NCI-H1048 (cell line): ENCODE data around the gene HSPB7.
"Not testable (repeated sequence)": the region's sequence is repeated elsewhere in the genome, so short reads cannot be mapped to it uniquely, and the experiment has no call there.

Source experiments
- DNase-seq: peaks from one replicate; lab custom pipeline; 2025; lab: John Stamatoyannopoulos, UW

Gene HSPB7

DNA sequence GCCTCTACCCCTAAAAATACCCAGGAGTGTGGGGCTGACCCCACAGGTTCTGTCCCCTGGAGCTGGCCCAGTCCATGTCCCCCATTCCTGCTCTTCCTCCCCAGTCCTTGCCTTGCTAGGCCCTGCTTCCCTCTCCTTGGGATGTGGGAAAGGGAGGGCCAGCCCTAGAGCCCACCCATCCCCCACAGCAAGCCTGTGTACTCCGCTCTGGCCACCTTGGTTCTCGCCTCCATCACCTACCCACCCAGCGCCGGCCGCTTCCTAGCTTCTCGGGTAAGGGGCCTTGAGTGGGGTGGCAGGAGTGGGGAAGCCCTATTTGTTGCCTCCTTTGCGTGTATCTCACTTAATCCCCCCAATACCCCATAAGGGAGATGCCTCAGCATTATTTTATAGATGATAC lies 32.5 kb upstream of the HSPB7 start:
- no peak for DNase-seq

DNA sequence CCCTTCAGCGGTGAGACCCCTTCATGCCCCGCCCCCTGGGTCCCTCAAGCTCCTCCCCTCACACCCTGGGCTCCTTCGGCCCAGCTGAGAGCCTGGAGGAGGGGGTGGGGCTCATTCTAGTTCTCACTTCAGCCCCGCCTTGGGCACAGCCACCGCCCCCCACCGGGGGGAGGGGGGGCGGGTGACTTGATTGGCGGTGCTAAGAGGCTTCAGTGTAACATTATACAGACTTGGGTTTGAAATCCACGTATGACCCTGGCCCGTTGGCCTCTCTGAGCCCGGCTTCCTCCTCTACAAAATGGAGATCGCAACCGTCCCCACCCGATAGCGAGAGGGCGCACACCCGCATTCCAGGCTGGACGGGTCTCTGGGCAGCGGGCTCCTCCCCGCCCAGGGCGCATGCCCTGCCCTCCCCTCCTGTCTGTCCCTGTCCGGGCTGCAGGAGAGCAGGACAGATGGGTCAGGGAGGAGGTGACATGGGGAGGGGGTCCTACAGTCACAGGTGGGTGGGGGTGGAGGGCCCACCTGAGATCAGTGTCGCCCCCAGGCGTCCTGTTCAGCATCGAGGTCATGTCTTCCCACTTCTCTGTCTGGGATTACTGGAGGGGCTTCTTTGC lies 30.8 kb upstream of the HSPB7 start:
- DNase-seq, result peak; percentile 44

DNA sequence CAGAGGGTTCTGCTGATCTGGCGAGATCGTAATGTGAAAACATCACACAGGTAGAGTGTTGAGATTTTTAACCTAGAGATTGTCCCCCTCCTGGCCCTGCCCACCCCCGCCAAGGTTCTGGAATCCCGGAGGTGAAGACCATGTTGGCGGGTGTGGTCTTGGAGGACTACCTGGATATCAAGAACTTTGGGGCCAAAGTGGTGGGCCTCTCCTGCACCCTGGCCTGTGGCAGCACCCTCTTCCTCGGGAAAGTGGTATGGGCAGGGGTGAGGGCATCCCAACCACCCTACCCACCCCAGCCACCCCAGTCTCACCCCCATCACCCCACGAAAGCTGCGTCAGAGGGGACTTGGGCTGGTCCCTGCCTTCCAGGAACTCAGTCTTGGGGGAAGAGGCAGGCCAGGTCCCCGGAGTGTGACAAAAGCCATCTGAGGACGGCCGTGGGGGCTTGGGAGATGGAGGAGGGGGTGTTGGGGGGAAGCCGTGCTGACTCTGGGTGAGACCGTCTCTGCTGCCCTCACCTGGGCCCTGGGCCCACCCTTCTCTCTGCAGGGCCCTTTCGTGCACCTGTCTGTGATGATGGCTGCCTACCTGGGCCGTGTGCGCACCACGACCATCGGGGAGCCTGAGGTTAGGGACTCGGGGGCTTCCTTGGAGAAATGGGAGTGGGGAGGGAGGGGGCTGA lies 30.1 kb upstream of the HSPB7 start:
- no peak for DNase-seq

DNA sequence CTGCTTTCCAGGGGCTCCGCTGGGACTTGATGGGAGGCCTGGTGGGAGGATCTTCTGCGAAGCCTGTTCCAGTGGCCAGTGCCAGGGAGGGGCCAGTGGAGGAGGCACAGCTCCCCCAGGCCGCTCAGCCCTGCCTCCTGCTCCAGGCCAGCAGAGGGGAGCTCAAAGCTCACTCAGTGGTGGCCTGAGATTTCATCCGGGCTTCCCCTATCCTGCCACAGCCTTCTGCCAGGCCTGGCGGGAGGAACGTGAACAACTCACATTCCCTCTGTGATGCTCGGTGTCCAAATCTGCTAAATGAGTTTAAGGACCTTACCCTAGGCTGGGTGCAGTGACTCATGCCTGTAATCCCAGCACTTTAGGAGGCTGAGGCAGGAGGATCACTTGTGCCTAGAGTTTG lies 29.0 kb upstream of the HSPB7 start:
- DNase-seq, result no peak

DNA sequence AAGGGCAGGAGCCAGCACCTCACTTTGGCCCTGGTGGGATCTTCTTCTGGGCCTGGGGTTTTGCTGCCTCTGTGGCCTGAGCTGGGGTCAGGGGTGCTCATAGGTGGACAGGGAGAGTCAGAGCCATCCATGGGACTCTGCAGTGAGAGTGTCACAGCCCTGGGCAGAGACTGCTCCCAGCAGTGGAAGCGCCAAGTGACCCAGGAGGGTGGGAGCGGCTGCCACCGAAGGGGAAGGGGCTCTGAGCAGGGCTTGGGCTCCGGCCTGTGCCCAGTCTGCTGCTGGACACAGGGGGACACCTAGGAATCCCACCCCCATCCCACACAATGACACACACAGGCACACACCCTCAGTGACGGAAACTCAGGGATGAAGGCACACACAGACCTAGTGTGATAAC lies 26.1 kb upstream of the HSPB7 start:
- no peak for DNase-seq

DNA sequence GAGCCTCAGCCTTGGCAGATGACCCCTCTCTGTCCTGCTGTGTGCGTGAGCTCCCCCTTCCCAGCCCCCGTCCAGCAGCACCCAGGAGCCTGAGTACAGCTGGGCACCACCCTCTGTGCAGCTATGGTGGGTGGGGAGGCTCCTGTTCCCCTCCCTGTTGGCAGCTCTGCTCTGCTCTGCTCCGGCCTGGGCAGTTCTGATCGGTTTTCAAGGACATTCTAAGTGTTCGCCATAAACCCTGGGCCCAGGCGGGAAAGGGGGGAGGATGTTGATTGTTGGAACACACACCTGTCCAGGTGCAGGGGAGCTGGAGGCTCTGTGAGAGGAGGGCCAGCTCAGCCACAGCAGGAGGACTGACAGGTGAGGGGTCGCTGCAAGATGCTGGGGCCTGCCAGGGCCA lies 25.7 kb upstream of the HSPB7 start, which contains the start of gene CLCNKB:
Gene CLCNKB, plus strand, starts transcription at position 262 of the 400 bp plus-strand sequence. CDS start 711 bp downstream, outside the sequence.
- DNase-seq, result no peak

DNA sequence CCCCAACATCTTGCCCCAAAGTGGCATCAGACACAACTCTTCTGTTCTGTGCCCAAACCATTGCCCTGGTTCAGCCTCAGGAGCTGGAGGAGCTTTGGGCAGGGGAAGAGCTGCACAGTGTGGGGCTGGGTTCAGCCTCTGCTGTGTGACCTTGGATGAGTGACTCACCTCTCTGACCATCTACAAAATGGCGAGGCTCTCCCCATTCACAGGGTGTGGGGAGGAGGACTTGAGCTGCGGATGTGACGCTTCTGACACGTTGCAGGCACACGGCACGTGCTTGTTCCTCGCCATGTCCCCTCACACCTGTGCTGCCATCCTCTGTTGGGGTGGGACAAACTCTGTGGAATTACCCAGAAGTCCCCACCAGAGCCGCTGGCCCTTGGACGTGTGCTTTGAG lies 24.8 kb upstream of the HSPB7 start:
- not testable (repeated sequence) for DNase-seq

DNA sequence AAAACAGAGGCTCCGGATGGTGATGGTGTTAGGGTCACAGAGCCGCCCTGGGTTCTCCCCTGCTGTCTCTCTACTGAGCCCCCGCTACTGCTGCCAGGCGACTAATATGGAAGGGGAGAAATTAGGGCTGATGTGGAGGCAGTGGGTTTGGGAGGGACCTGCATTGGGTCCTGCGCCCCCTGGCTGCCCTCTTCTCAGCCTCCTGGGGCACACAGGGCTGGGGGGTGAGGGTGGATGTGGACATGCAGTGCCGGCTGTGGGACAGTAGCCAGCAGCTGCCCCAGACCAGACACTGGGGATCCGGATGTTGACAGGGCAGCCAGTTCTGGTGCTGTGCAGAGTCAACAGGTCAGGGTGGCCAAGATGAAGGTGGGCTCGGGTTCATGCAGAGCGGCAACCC lies 24.3 kb upstream of the HSPB7 start:
- DNase-seq, result no peak

DNA sequence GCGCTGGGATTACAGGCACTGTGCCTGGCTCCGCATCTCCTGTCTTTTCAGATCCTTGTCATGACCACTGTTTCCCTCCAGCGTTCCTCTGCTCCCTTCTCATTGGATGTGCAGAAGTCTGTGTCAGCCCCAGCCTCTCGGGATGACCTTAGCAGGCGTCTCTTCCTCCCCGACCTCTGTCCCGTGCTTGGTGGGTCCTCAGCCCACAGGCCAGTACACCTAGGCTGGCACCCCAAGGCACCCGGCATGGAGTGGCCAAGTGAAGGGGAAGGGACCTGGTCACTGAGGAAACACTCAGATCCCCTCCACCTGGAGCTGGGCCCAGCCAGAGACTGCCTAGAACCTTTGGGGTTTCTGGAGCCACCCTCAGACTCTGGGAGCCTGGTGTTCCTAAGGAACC lies 23.4 kb upstream of the HSPB7 start:
- no peak for DNase-seq

DNA sequence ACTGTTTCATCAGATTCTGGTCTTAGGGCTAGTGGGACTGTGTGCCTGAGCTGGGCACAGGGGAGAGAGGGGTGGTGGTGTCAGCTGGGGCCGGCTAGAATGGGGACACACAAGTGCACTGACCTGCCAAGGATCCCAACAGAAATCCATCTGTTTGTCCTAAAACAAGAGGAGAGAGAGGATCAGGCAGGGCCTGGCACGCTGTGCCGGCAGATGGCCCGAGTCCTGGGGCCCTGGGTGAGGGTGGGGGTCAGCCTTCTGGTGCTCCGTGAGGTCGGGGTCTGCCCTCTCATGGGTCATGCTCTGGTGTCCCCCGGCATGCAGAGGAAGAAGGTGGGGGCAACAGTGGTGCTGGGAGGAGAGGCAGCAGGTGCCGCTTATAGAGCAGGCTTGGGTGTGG lies 22.0 kb upstream of the HSPB7 start:
- DNase-seq, result not testable (repeated sequence)

DNA sequence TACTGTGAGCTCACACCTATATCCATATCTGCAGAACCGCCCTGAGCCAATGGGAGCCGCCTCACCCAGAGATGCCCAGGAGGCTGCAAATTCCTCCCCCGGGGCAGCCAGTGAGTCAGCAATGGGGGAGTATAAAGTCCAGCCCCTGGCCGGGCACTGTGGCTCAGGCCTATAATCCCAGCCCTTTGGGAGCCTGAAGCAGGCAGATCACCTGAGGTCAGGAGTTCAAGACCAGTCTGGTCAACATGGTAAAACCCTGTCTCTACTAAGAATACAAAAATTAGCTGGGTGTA lies 20.7 kb upstream of the HSPB7 start:
- no peak for DNase-seq

DNA sequence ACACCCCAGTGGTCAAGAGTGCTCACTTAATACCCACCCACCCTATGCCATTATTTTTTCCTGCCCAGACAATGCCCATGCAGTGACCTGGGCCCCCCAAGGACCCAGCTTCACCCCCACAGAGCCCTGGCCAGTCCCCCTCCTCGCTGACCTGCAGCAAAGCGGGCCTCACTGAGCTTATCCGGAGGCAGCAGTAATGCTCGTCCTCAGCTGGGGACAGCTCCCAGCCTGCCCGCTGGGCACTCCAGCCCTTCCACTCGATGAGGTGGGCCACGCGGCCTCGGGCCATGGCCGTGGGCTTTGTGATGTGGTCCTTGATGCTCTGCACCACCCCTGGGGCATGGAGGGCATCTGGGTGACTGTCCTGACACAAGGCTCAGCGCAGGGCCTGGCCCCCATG lies 18.6 kb upstream of the HSPB7 start:
- not testable (repeated sequence) for DNase-seq

DNA sequence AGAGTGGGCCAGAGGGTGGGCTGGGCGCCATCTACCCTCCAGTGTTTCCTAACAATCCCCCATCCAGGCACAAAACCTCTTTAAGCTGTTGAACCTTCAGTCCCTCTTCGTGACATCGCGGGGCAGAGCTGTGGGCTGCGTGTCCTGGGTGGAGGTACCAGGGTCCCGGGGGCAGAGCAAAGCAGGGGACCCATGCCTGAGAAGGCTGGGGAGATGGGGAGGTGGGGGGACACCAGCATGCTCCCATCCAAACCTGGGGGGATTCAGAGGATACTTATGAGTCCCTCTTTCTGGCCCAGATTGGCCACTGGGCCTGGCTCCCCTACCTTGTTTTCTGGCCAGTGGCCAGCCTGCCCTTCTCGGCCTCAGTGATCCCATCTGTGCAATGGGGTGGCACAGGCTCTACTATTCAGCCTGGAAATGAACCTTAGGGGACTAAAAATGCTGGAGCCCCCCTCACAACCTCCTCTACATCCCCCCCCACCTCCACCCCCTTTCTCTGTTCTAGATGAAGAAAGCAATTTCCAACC lies 15.3 kb upstream of the HSPB7 start:
- not testable (repeated sequence) for DNase-seq

DNA sequence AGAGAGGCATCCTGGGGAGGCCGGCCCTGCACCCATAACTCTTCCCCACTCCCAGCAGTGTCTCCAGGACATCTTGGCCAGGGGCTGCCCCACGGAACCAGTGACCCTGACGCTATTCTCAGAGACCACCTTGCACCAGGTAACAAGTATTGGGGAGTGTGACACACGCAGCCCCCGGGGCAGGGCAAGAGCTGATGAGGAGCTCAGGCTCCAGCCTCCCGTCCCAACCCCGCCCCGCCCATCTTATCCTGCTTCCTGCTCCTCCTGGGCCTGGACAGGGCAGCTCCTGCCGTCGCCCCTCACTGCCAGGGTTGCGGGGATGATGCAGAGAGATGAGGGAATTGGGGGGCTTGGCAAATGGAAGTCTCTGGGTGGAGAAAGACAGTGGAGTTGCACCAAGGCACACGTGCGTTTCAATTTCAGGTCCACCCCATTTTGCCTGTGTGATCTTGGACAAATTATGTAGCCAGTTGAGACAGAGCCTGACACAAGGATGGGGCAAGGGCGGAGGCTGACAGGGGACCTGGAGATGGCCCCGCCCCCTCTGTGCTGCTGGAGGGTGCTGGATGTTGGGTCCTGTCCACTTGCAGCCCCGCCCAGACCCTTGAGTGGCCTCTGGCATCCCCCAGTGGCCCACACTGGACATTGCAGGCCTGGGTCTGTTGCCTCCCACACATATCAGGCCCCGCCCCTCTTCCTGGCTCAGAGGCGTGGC lies 14.7 kb upstream of the HSPB7 start:
- DNase-seq, result peak; percentile 29

DNA sequence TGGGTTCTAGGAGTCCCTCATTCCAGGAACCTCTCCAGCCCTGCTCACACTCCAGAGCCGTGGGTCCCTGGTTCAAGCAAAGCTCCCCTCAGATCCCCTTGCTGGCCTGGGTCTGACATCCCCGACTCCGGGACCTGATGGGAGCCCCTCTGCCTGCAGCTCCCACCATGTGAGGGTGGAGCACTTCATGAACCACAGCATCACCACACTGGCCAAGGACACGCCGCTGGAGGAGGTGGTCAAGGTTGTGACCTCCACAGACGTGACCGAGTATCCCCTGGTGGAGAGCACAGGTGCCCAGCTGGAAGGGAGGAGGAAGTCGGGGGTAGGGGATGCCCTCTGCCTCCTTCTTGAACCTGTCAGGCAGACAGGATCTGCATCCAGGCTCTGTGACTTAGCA lies 13.7 kb upstream of the HSPB7 start:
- DNase-seq, result no peak

DNA sequence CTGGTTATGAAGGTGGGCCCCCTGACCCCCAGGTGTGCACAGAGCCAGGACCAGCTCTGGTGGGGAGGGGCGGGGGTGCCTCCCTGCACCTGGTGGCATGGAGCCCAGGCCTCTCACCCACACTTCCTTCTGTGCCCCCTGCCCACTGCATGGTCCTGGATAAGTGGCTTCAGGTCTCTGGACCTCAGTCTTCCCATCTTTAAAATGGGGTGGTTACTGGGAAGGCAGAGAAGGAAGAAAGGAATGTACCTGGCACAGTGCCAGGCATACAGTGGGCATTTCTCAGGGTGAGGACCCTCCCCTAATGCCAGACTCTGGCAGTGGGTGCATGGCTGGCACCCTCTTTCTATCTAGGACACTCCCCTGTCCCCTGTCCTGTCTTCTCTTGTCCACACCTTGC lies 11.4 kb upstream of the HSPB7 start:
- DNase-seq, result no peak

DNA sequence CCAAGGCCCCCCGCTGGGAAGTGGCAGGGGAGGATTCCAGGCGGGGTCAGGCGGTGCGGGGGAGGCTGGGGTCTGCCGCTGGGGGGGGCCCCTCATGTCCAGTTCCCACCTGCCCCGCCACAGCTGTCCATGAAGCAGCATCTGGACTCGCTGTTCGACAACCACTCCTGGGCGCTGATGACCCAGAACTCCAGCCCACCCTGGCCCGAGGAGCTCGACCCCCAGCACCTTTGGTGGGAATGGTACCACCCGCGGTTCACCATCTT lies 11.1 kb upstream of the HSPB7 start:
- not testable (repeated sequence) for DNase-seq

DNA sequence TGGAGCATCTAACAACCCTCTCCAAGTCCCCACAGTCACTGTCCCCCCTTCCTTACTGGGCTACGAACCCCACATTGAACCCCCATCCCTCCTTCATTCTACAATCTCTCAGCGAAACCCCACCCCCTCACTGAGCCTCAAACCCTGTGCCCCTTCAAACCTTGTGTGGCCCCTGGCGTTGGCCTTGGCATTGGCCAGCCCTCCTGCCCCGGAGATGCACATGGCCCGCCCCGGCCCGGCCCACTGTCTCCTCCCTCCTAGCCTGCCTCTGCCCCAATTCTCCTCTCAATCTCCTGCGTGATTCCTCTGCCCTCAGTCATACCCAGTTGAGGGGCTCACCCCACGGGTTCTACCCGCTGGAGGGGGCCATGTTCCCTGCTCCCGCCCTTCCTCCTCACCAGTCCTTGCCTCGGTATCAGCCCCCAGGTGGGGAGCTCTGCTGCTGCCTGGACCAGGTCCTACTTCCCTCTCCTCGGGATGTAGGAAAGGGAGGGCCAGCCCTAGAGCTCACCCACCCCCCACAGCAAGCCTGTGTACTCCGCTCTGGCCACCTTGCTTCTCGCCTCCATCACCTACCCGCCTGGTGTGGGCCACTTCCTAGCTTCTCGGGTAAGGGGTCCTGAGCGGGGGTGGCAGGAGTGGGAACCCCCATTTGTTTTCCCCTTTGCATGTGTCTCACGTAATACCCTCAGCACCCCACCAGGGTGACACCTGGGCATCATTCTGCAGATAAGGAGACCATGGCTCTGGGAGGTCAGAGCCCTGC lies 10.6 kb upstream of the HSPB7 start:
- no peak for DNase-seq

DNA sequence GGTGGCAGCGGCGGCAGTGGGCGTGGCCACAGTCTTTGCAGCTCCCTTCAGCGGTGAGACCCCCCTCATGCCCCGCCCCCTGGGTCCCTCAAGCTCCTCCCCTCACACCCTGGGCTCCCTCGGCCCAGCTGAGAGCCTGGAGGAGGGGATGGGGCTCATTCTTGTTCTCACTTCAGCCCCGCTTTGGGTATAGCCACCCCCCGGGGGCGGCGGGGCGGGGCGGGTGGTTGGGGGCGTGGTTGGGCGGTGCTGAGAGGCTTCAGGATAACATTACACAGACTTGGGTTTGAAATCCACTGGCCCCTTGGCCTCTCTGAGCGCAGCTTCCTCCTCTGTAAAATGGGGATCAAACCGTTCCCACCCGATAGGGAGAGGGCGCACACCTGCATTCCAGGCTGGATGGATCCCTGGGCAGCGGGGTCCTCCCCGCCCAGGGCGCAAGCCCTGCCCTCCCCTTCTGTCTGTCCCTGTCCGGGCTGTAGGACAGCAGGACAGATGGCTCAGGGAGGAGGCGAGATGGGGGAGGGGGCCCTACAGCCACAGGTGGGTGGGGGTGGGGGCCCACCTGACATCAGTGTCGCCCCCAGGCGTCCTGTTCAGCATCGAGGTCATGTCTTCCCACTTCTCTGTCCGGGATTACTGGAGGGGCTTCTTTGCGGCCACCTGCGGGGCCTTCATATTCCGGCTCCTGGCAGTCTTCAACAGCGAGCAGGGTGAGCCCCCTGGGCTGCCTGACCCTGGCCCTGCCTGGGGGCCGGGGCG lies 9.1 kb upstream of the HSPB7 start:
- peak; percentile 23 for DNase-seq

DNA sequence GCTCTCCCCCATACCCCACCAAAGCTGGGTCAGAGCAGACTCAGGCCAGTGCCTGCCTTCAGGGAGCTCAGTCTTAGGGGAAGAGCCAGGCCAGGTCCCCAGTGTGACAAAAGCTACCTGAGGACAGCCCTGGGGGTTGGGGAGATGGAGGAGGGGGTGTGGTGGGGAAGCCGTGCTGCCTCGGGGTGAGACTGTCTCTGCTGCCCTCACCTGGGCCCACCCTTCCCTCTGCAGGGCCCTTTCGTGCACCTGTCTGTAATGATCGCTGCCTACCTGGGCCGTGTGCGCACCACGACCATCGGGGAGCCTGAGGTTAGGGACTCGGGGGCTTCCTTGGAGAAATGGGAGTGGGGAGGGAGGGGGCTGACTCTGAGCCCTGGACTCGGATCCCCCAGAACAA lies 8.5 kb upstream of the HSPB7 start:
- not testable (repeated sequence) for DNase-seq

DNA sequence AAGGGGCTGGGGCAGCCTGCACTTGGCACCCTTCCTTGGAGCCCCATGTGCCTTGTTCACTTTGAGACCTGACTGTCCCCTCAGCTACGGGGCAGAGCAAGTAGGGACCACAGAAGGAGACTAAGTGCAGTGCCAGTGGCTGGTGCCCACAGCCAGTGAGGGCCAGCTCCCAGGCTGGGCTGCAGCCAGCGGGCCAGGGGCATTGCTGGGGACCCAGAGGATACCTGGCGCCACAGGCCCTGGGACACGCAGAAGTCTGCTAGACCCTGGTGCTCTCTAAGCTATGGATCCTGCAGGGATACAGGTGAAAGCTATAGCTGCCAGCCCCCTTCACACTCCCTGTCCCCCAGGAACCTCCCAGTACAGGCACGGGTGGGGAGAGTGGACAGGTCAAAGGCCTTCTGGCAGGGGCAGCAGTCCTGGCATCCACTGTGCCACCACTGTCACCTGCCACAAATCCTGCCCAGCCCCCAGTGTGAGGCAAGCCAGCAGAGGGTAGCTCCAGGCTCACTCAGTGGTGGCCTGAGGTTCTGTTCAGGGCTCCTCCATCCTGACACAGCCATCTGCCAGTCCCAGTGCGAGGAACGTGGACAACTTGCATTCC lies 5.3 kb upstream of the HSPB7 start:
- DNase-seq, result no peak

DNA sequence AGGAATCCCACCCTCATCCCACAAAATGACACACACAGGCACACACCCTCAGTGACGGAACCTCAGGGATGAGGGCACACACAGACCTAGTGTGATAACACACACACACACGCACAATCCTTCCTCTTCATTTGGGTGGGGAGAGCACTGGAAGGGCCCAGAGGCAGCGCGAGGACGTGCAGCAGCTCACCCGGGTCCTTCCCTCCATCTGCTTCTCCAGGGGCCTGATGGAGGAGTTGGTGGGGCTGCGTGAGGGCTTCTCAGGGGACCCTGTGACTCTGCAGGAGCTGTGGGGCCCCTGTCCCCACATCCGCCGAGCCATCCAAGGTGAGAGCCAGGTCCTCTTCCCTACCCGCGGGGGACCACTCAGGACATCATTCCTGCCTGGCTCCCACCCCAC lies 4.5 kb upstream of the HSPB7 start:
- no peak for DNase-seq
